Neutrophil (primary cell): ENCODE data around the gene PCSK6.
"Not testable (repeated sequence)": the region's sequence is repeated elsewhere in the genome, so short reads cannot be mapped to it uniquely, and the experiment has no call there.

Experiments used
- H3K27ac ChIP-seq: fragments of 200-600 bp; sonication (generic); 2 replicates; pipeline ENCODE4 v1.5.1; 2016; ENCODE audit warnings: mild to moderate bottlenecking, moderate library complexity
- H3K27me3 ChIP-seq: fragments of 200-600 bp; sonication (generic); 2 replicates; pipeline ENCODE4 v1.6.0; 2016; ENCODE audit warnings: mild to moderate bottlenecking
- H3K36me3 ChIP-seq: fragments of 200-600 bp; sonication (generic); 2 replicates; pipeline ENCODE4 v1.5.1; 2017
- H3K4me1 ChIP-seq, 2 experiments: fragments of 200-600 bp in 1 of 2; sonication (generic) in 1 of 2; 1 replicate in 1 of 2; 2 replicates in 1 of 2; pipeline versions ENCODE4 v1.5.1 to v1.6.1; 2013 to 2016; ENCODE audit warnings: low read depth in 1 of 2, low read length in 1 of 2, mild to moderate bottlenecking in 1 of 2, moderate library complexity in 1 of 2; ENCODE audit not compliant: control insufficient read depth in 1 of 2, insufficient read depth in 1 of 2
- H3K4me3 ChIP-seq, 2 experiments: fragments of 200-600 bp in 1 of 2; sonication (generic) in 1 of 2; 1 replicate in 1 of 2; 2 replicates in 1 of 2; pipeline ENCODE4 v1.5.1; 2013 to 2016; ENCODE audit warnings: low read depth in 1 of 2, low read length in 1 of 2, mild to moderate bottlenecking in 1 of 2, moderate library complexity in 1 of 2
- H3K9me3 ChIP-seq: fragments of 200-600 bp; sonication (generic); 2 replicates; pipeline ENCODE4 v1.5.1; 2016
- CTCF ChIP-seq: fragments of 200-600 bp; sonication (generic); IDR thresholded peaks from 2 replicates; pipeline ENCODE4 v1.5.1; 2016; ENCODE audit warnings: antibody characterized with exemption

Gene PCSK6

GRCh38 chr15:101464256-101464998, 25.1 kb downstream of the PCSK6 start:
- Histone ChIP-seq H3K27me3 (peaks cover 41% of the 10 kb centered on the region), H3K27ac (no peak overlapping the region), H3K36me3 (no peaks in the 10 kb centered on the region), H3K4me1 (no peaks in the 10 kb centered on the region), H3K4me3 (no peak overlapping the region), H3K9me3 (no peaks in the 10 kb centered on the region)
- no peak for TF ChIP-seq CTCF

GRCh38 chr15:101463696-101464095, 25.8 kb downstream of the PCSK6 start:
- H3K4me1 ChIP-seq, H3K9me3 ChIP-seq, H3K27ac ChIP-seq, H3K36me3 ChIP-seq, H3K4me3 ChIP-seq: not testable (repeated sequence)
- H3K27me3 ChIP-seq: peaks cover 34% of the 10 kb centered on the region

- no peak for TF ChIP-seq CTCF
- Histone ChIP-seq H3K36me3 (no peaks in the 10 kb centered on the region), H3K9me3 (no peaks in the 10 kb centered on the region), H3K4me1 (no peaks in the 10 kb centered on the region), H3K27ac (no peak overlapping the region), H3K27me3 (peaks cover 30% of the 10 kb centered on the region), H3K4me3 (no peak overlapping the region)
Observed at GRCh38 chr15:101463270-101463669, 26.2 kb downstream of the PCSK6 start.

- no peaks in the 10 kb centered on the region for H3K9me3 ChIP-seq
- H3K4me1 ChIP-seq: no peaks in the 10 kb centered on the region
- H3K27me3 ChIP-seq: peaks cover 17% of the 10 kb centered on the region
- no peak overlapping the region for H3K4me3 ChIP-seq
- no peaks in the 10 kb centered on the region for H3K36me3 ChIP-seq
- TF ChIP-seq CTCF: no peak
- H3K27ac ChIP-seq: no peak overlapping the region
Observed at GRCh38 chr15:101461097-101461496, 28.4 kb downstream of the PCSK6 start.

- peaks cover 22% of the 10 kb centered on the region for H3K27me3 ChIP-seq
- H3K27ac ChIP-seq: no peak overlapping the region
- no peaks in the 10 kb centered on the region for H3K36me3 ChIP-seq
- TF ChIP-seq CTCF: no peak
- peaks cover 0 to 10% of the 10 kb centered on the region in 2 experiments for H3K4me1 ChIP-seq
- no peaks in the 10 kb centered on the region for H3K9me3 ChIP-seq
- H3K4me3 ChIP-seq: no peak overlapping the region
Observed at GRCh38 chr15:101459579-101460300, 29.8 kb downstream of the PCSK6 start.

GRCh38 chr15:101458908-101459578, 30.5 kb downstream of the PCSK6 start:
- H3K4me1 ChIP-seq: peaks cover 0 to 10% of the 10 kb centered on the region in 2 experiments
- H3K36me3 ChIP-seq: no peaks in the 10 kb centered on the region
- TF ChIP-seq CTCF: no peak
- peaks cover 22% of the 10 kb centered on the region for H3K27me3 ChIP-seq
- no peaks in the 10 kb centered on the region for H3K9me3 ChIP-seq
- H3K4me3 ChIP-seq: no peak overlapping the region
- H3K27ac ChIP-seq: no peak overlapping the region
